IMR-90 (cell line): ENCODE data around the gene GABRB1. TPM values are rescaled to one million over a fixed set of nuclear protein-coding genes. Genes with fewer than 3 reads are reported as not detected.
A peak's percentile ranks its signal among the peaks of the same experiment; 100 is the strongest.

ENCODE experiments used
- ATAC-seq: fragments of 200-7000 bp; cut with Tn5 transposase; 2 replicates; pipeline ENCODE4 v1.9.1; 2020; ENCODE audit warnings: low read depth, mild to moderate bottlenecking, moderate library complexity
- BruUV-seq: library from RNA; stranded (reverse); fragments of 400-500 nt; replicated peaks from 2 replicates; lab custom pipeline; 2021; lab: Mats Ljungman, UMichigan
- CTCF ChIA-PET: fragments of 300-600 bp; formaldehyde crosslinking; extraction: SDS; loops from one replicate; lab custom pipeline; 2021; ENCODE audit warnings: antibody characterized with exemption; lab: Yijun Ruan, JAX
- POLR2A ChIA-PET: fragments of 300-600 bp; sonication (Branson Sonifier 250); formaldehyde crosslinking; loops from one replicate; lab custom pipeline; 2022; ENCODE audit warnings: antibody characterized with exemption; ENCODE audit not compliant: unreplicated experiment; lab: Charles Lee
- DNase-seq: peaks from one replicate; pipeline ENCODE4 v3.0.0; 2013
- H2AFZ ChIP-seq: replicated peaks from 2 replicates; pipeline ENCODE3; 2013; ENCODE audit warnings: low read length, mild to moderate bottlenecking; ENCODE audit not compliant: poor library complexity
- H2AK5ac ChIP-seq: 2 replicates; pipeline ENCODE4 v1.6.1; 2013; ENCODE audit warnings: low read depth, low read length, inconsistent platforms
- H2AK9ac ChIP-seq: replicated peaks from 2 replicates; pipeline ENCODE3; 2013; ENCODE audit warnings: mild to moderate bottlenecking, low read depth, low read length, moderate library complexity; ENCODE audit not compliant: poor library complexity
- H2BK120ac ChIP-seq: 2 replicates; pipeline ENCODE4 v1.6.1; 2013; ENCODE audit warnings: low read depth, low read length, inconsistent platforms
- H2BK15ac ChIP-seq: 3 replicates; pipeline ENCODE4 v1.6.1; 2013; ENCODE audit warnings: low read depth, low read length, inconsistent platforms
- H2BK20ac ChIP-seq: 2 replicates; pipeline ENCODE4 v1.6.1; 2013; ENCODE audit warnings: low read depth, mild to moderate bottlenecking, inconsistent platforms, low read length, moderate library complexity
- H2BK5ac ChIP-seq: 2 replicates; pipeline ENCODE4 v1.6.1; 2013; ENCODE audit warnings: mild to moderate bottlenecking, low read depth, low read length, inconsistent platforms; ENCODE audit not compliant: poor library complexity, severe bottlenecking
- H3K14ac ChIP-seq: replicated peaks from 2 replicates; pipeline ENCODE4 v1.6.1; 2013; ENCODE audit warnings: low read depth, low read length, inconsistent platforms
- H3K18ac ChIP-seq: 2 replicates; pipeline ENCODE4 v1.6.1; 2013; ENCODE audit warnings: low read depth, low read length, control low read depth
- H3K23ac ChIP-seq: 2 replicates; pipeline ENCODE4 v1.6.1; 2013; ENCODE audit warnings: low read depth, low read length, inconsistent platforms
- H3K27ac ChIP-seq: 2 replicates; pipeline ENCODE4 v1.5.1; 2013; ENCODE audit warnings: mild to moderate bottlenecking, control low read depth, low read length; ENCODE audit not compliant: insufficient read depth
- H3K27me3 ChIP-seq: 2 replicates; pipeline ENCODE4 v1.6.1; 2013; ENCODE audit warnings: low read length; ENCODE audit not compliant: control insufficient read depth, insufficient read depth
- H3K36me3 ChIP-seq: 2 replicates; pipeline ENCODE4 v1.6.1; 2013; ENCODE audit warnings: low read length, mixed read lengths; ENCODE audit not compliant: control insufficient read depth, insufficient read depth
- H3K4ac ChIP-seq: 2 replicates; pipeline ENCODE4 v1.6.1; 2013; ENCODE audit warnings: low read depth, low read length, inconsistent platforms
- H3K4me1 ChIP-seq: 2 replicates; pipeline ENCODE4 v1.6.1; 2013; ENCODE audit warnings: low read length, mixed read lengths; ENCODE audit not compliant: control insufficient read depth, insufficient read depth
- H3K4me2 ChIP-seq: 2 replicates; pipeline ENCODE4 v1.6.1; 2013; ENCODE audit warnings: low read depth, mild to moderate bottlenecking, control low read depth, low read length, moderate library complexity
- H3K4me3 ChIP-seq: 2 replicates; pipeline ENCODE4 v1.5.1; 2013; ENCODE audit warnings: low read depth, mild to moderate bottlenecking, control low read depth, low read length, moderate library complexity; ENCODE audit not compliant: insufficient read depth
- H3K56ac ChIP-seq: 2 replicates; pipeline ENCODE4 v1.6.1; 2013; ENCODE audit warnings: low read length, inconsistent platforms; ENCODE audit not compliant: insufficient read depth; ENCODE audit errors: extremely low read depth
- H3K79me1 ChIP-seq, 2 experiments: 2 replicates each; pipeline ENCODE4 v1.6.1; 2013; ENCODE audit warnings: low read length in 2 of 2, inconsistent platforms in 1 of 2, low read depth in 1 of 2
- H3K9ac ChIP-seq: 2 replicates; pipeline ENCODE4 v1.6.1; 2013; ENCODE audit warnings: low read depth, low read length, control low read depth
- H3K9me1 ChIP-seq: 2 replicates; pipeline ENCODE4 v1.6.1; 2013; ENCODE audit warnings: low read length, inconsistent platforms; ENCODE audit not compliant: insufficient read depth
- H3K9me3 ChIP-seq: 2 replicates; pipeline ENCODE4 v1.6.1; 2013; ENCODE audit warnings: low read length; ENCODE audit not compliant: control insufficient read depth, insufficient read depth
- H4K20me1 ChIP-seq: 2 replicates; pipeline ENCODE4 v1.6.1; 2013; ENCODE audit warnings: low read length, inconsistent platforms; ENCODE audit not compliant: insufficient read depth
- H4K5ac ChIP-seq: 2 replicates; pipeline ENCODE4 v1.6.1; 2013; ENCODE audit warnings: mild to moderate bottlenecking, low read depth, low read length, control low read depth
- H4K8ac ChIP-seq, 2 experiments: 2 replicates each; pipeline ENCODE4 v1.6.1; 2013; ENCODE audit warnings: low read depth in 2 of 2, low read length in 2 of 2, control low read depth in 1 of 2, inconsistent platforms in 1 of 2
- H4K91ac ChIP-seq: 2 replicates; pipeline ENCODE4 v1.6.1; 2013; ENCODE audit warnings: low read depth, low read length, inconsistent platforms; ENCODE audit not compliant: insufficient read depth
- CHD1 ChIP-seq: IDR thresholded peaks from 2 replicates; pipeline ENCODE4 v1.6.1; 2012; ENCODE audit warnings: low read depth, low read length, improper control_type of control experiment
- ELK1 ChIP-seq: fragments of 150-350 bp; IDR thresholded peaks from 2 replicates; pipeline ENCODE4 v1.6.1; 2016; ENCODE audit warnings: low read depth, mild to moderate bottlenecking, low read length, moderate library complexity, borderline replicate concordance
- FOS ChIP-seq: fragments of 150-350 bp; IDR thresholded peaks from 2 replicates; pipeline ENCODE4 v1.6.1; 2016; ENCODE audit warnings: low read depth, low read length
- MAFK ChIP-seq: IDR thresholded peaks from 2 replicates; pipeline ENCODE4 v1.6.1; 2012; ENCODE audit warnings: low read depth, low read length, improper control_type of control experiment
- MXI1 ChIP-seq: IDR thresholded peaks from 2 replicates; pipeline ENCODE4 v1.6.1; 2012; ENCODE audit warnings: low read depth, mild to moderate bottlenecking, low read length, moderate library complexity, borderline replicate concordance
- RFX5 ChIP-seq: IDR thresholded peaks from 2 replicates; pipeline ENCODE4 v1.8.0; 2012; ENCODE audit warnings: low read depth, mild to moderate bottlenecking, low read length, moderate library complexity
- WGBS, 2 experiments: methylation state at CpG; one replicate each; pipeline versions ENCODE4 v1.1.5 to v1.1.7; 2013; ENCODE audit warnings: missing lambda C conversion rate in 2 of 2; ENCODE audit not compliant: insufficient read length in 1 of 2; ENCODE audit errors: extremely low coverage in 2 of 2; 5-methylcytosine and 5-hydroxymethylcytosine counted together
- dilution Hi-C: fragments of 300-500 bp; cut with HindIII; formaldehyde crosslinking; loops from one replicate; pipeline ENCODE4 v1.14.3; 2018; ENCODE audit warnings: low sequenced_read_pairs; ENCODE audit not compliant: unreplicated experiment
- in situ Hi-C: fragments of 300-500 bp; cut with MboI; formaldehyde crosslinking; loops from 3 replicates; pipeline ENCODE4 v1.14.3; 2019; ENCODE audit warnings: low sequenced_read_pairs, inconsistent platforms, mixed read lengths
- intact Hi-C: fragments of 100-400 bp; cut with micrococcal nuclease; formaldehyde crosslinking; loops from 2 replicates; pipeline ENCODE4 v1.10.0; 2022
- polyA plus RNA-seq, 3 experiments: library from polyadenylated mRNA; depleted of rRNA; stranded (reverse); fragments of >200 nt; gene quantifications; 2 replicates each; pipeline ENCODE4 v1.2.3, GENCODE V29; 2012; ENCODE audit warnings: low replicate concordance in 1 of 3
- total RNA-seq: library from RNA; depleted of rRNA; stranded (reverse); fragments of >200 nt; gene quantifications from 2 replicates; pipeline ENCODE4 v1.2.3, GENCODE V29; 2012

GABRB1 gene
- total and polyA plus RNA-seq, 2 of the 4 experiments (the other 2 are of a cell fraction): 4.7 to 16.1 TPM

GRCh38 chr4:47274901-47275300 is 243.5 kb downstream of the GABRB1 start:
- no peak overlapping the region for H4K8ac ChIP-seq
- dilution Hi-C loops: no loop called here
- WGBS, 2 experiments: no CpG with 5 or more reads among the region's 2 CpGs

More at GRCh38 chr4:47274901-47275300, 243.5 kb downstream of the GABRB1 start:
- peak; percentile 4 for DNase-seq
- POLR2A ChIA-PET: no interaction called here
- no peak overlapping the region for H2AK9ac ChIP-seq
- no TSS peak for BruUV-seq
- no peak overlapping the region for H2AFZ ChIP-seq
- no peak overlapping the region for H4K5ac ChIP-seq
- H3K14ac ChIP-seq: no peak overlapping the region
- ATAC-seq: no peak
- no peaks in the 10 kb centered on the region for H4K20me1 ChIP-seq
- no peaks in the 10 kb centered on the region for H3K4me1 ChIP-seq
- H3K9me1 ChIP-seq: no peaks in the 10 kb centered on the region; the same call in 1 of the 2 replicates
- H3K18ac ChIP-seq: no peak overlapping the region
- H2BK120ac ChIP-seq: no peak overlapping the region
- CTCF ChIA-PET: interaction anchor here (1.0 to 1.8 kb wide), 3 partner anchors 10 to 107 kb away, joined by 4 to 6 read pairs (median 5); no protein-coding TSS in a partner anchor
- no peak overlapping the region for H2BK20ac ChIP-seq
- H3K56ac ChIP-seq: no peak overlapping the region
- H3K36me3 ChIP-seq: no peaks in the 10 kb centered on the region
- H3K9ac ChIP-seq: no peak overlapping the region
- H3K23ac ChIP-seq: no peak overlapping the region
- H3K4me3 ChIP-seq: no peak overlapping the region
- no peaks in the 10 kb centered on the region for H3K9me3 ChIP-seq
- H3K27me3 ChIP-seq: no peaks in the 10 kb centered on the region
- no peak overlapping the region for H2AK5ac ChIP-seq
- intact Hi-C loops (no loop called here), in situ Hi-C loops (no loop called here)
- H2BK5ac ChIP-seq: no peak overlapping the region
- no peak overlapping the region for H3K4me2 ChIP-seq
- H3K4ac ChIP-seq: no peak overlapping the region
- no peaks in the 10 kb centered on the region for H3K79me1 ChIP-seq
- H2BK15ac ChIP-seq: no peak overlapping the region
- H4K91ac ChIP-seq: no peak overlapping the region
- no peak for TF ChIP-seq CHD1
- TF ChIP-seq FOS: no peak
- no peak for TF ChIP-seq RFX5
- TF ChIP-seq MXI1: no peak
- no peak for TF ChIP-seq MAFK
- TF ChIP-seq ELK1: no peak
- H3K27ac ChIP-seq: no peak overlapping the region
